Stomach (tissue), 9 donors: ENCODE data around the gene CMTM4. TPM values are rescaled to one million over a fixed set of nuclear protein-coding genes. Genes with fewer than 3 reads are reported as not detected.
A peak's percentile ranks its signal among the peaks of the same experiment; 100 is the strongest.

Experiments
- DNase-seq, 2 donors: peaks; one replicate each; pipeline versions ENCODE4 v3.0.0 to v3.0.0-alpha.2; 2013 to 2019
- H3K27ac ChIP-seq, 5 donors: fragments of 200-600 bp in 4 of 5; sonication (generic) in 4 of 5; one replicate each; pipeline ENCODE4 v1.5.1; 2013 to 2019; ENCODE audit warnings: mild to moderate bottlenecking in 1 of 5, moderate library complexity in 1 of 5
- H3K27me3 ChIP-seq, 3 donors: fragments of 200-600 bp; sonication (generic); one replicate each; pipeline ENCODE4 v1.5.1; 2017 to 2019; ENCODE audit warnings: mixed run types in 1 of 3
- H3K36me3 ChIP-seq, 4 donors: fragments of 200-600 bp; sonication (generic); 1 replicate in 3 of 4; 2 replicates in 1 of 4; pipeline ENCODE4 v1.5.1; 2016 to 2019
- H3K4me1 ChIP-seq, 4 donors: fragments of 200-600 bp; sonication (generic); one replicate each; pipeline ENCODE4 v1.5.1; 2016 to 2019
- H3K4me3 ChIP-seq, 4 donors: fragments of 200-600 bp; sonication (generic) in 3 of 4; one replicate each; pipeline ENCODE4 v1.5.1; 2016 to 2019; ENCODE audit warnings: mild to moderate bottlenecking in 1 of 4
- H3K9me3 ChIP-seq, 4 donors: fragments of 200-600 bp; sonication (generic); one replicate each; pipeline ENCODE4 v1.5.1; 2016 to 2019
- EP300 ChIP-seq: sonication (generic); formaldehyde crosslinking; IDR thresholded peaks from one replicate; pipeline ENCODE4 v1.6.1; 2017; ENCODE audit warnings: antibody characterized with exemption
- POLR2A ChIP-seq, 4 donors: fragments of 450-650 bp; IDR thresholded peaks; one replicate each; pipeline ENCODE4 v1.6.1; 2016; ENCODE audit warnings: antibody characterized with exemption in 4 of 4, control low read depth in 2 of 4, mild to moderate bottlenecking in 1 of 4, moderate library complexity in 1 of 4
- POLR2AphosphoS5 ChIP-seq, 3 donors: sonication (generic); formaldehyde crosslinking; IDR thresholded peaks; one replicate each; pipeline ENCODE4 v1.6.1; 2016; ENCODE audit warnings: antibody characterized with exemption in 3 of 3
- WGBS, 5 donors: extraction: QIAGEN DNeasy Blood & Tissue Kit in 3 of 5; methylation state at CpG; one replicate each; pipeline versions ENCODE4 v1.1.5 to v1.1.7; 2013 to 2018; 5-methylcytosine and 5-hydroxymethylcytosine counted together
- intact Hi-C: fragments of 100-400 bp; cut with DNase I; formaldehyde crosslinking; loops from one replicate; pipeline ENCODE4 v1.15.1; 2023; ENCODE audit warnings: low total_unique reads
- polyA plus RNA-seq, 3 donors: library from polyadenylated mRNA; stranded (reverse); fragments of 200-250 nt; gene quantifications; one replicate each; pipeline ENCODE4 v1.2.3, GENCODE V29; 2013
- total RNA-seq, 5 donors: library from RNA; depleted of rRNA; stranded (reverse); fragments of >200 nt; gene quantifications; one replicate each; pipeline versions ENCODE4 v1.1.0 to v1.2.3, GENCODE V29; 2014 to 2016
- TF ChIP-seq, protein P1 (sequence below), 7 experiments: fragments of 450-650 bp in 4 of 7; fragments of 200-600 bp in 3 of 7; sonication (generic) in 3 of 7; IDR thresholded peaks; one replicate each; pipeline ENCODE4 v1.5.1; 2016 to 2019; ENCODE audit warnings: antibody characterized with exemption in 7 of 7, control low read depth in 2 of 7, mild to moderate bottlenecking in 1 of 7
- donor health status: healthy with polysubstance abuse.
- donor health status: Bipolar disorder and iron deficiency.
- donor health status: healthy.

Gene CMTM4
- total and polyA plus RNA-seq, 8 donors, result 10.5 to 244 (median 42.1) TPM

DNA sequence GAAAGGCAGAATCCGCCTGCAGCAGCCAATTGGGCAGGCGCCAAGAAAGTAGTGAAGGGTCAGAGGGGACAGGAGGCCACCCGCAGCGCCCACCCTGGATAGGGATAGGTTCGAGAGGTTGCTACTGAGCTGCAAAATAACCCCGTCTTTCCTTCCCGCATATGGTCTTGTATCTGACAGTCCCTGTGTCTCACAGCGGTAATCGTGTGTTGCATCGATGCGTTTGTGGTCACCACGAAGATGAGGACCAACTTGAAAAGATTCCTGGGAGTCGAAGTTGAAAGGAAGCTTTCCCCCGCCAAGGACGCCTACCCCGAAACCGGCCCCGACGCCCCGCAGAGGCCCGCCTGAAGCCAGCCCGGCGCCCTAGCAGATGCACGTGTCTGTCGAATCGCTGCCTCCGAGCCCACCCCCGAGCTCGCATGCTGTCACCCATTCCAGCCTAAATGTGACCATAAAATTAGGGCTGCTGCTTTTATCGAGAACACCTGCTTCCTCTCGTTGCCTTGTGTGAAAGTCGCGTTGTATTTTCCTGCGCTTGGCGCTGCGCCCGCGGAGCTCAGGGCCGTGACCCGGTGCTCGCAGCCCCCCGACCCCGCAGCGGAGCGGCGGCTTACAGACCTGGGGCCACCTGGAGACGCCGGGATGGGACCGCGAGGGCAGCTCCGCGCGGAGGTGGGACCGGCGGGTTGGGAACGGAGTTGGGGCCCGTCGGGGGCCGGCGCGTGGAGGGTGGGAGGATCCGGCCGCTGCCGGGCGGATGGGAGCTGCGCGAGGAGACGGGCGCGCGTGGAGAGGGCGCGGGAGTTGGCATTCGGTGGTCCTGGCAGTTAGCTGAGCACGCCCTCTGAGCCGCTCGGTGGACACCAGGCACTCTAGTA lies 117.7 kb downstream of the CMTM4 start, which contains the start of gene CMTM2:
CMTM2 (plus strand) TSS at position 813 of the 881 bp plus-strand sequence. CDS start 145 bp downstream, outside the sequence.
- Histone ChIP-seq H3K36me3 (no peaks in the 10 kb centered on the region), H3K27me3 (peaks cover 0 to 24% (median 7%) of the 10 kb centered on the region in 3 donors), H3K27ac (no peak within 1 kb of the TSS), H3K4me3 (peak within 1 kb of the TSS; percentile 32 to 46 (median 34)), H3K9me3 (no peaks in the 10 kb centered on the region), H3K4me1 (peaks cover 0 to 17% (median 9%) of the 10 kb centered on the region in 4 donors)
- no peak for TF ChIP-seq POLR2A (IDR thresholded peaks at IDR 0.05)
- TF ChIP-seq, protein P1, sequence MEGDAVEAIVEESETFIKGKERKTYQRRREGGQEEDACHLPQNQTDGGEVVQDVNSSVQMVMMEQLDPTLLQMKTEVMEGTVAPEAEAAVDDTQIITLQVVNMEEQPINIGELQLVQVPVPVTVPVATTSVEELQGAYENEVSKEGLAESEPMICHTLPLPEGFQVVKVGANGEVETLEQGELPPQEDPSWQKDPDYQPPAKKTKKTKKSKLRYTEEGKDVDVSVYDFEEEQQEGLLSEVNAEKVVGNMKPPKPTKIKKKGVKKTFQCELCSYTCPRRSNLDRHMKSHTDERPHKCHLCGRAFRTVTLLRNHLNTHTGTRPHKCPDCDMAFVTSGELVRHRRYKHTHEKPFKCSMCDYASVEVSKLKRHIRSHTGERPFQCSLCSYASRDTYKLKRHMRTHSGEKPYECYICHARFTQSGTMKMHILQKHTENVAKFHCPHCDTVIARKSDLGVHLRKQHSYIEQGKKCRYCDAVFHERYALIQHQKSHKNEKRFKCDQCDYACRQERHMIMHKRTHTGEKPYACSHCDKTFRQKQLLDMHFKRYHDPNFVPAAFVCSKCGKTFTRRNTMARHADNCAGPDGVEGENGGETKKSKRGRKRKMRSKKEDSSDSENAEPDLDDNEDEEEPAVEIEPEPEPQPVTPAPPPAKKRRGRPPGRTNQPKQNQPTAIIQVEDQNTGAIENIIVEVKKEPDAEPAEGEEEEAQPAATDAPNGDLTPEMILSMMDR (IDR thresholded peaks at IDR 0.05), result no peak
- no peak for TF ChIP-seq POLR2AphosphoS5 (IDR thresholded peaks at IDR 0.05)
- no peak for TF ChIP-seq EP300
- peak in 1 of 2 donors; percentile 58 for DNase-seq
- WGBS, 5 donors, result 24 to 38% (median 27%) methylated on average over 50 to 77 of the region's 77 CpGs
- intact Hi-C loops, result no loop called here

DNA sequence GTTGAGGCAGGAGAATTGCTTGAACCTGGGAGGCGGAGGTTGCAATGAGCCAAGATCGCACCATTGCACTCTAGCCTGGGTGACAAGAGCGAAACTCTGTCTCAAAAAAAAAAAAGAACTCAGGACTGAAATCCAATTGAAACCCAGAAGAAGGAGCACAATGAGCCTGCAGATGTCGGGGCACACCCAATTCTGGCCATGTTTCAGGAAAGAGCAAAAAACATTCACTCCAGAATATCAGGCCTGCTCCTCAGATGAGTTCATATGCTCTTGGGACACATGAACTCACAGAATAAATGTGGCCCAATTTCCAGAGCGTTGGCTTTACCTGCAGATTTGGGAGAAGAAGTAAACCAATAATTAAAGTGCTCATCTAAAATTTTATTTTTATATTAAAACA lies 120.2 kb downstream of the CMTM4 start:
- H3K27me3 ChIP-seq, result peaks cover 0 to 24% (median 7%) of the 10 kb centered on the region in 3 donors
- H3K36me3 ChIP-seq, result no peaks in the 10 kb centered on the region
- intact Hi-C loops, result no loop called here
- TF ChIP-seq POLR2A (IDR thresholded peaks at IDR 0.05), result no peak
- TF ChIP-seq, protein P1 (IDR thresholded peaks at IDR 0.05), result no peak
- TF ChIP-seq EP300, result no peak
- TF ChIP-seq POLR2AphosphoS5 (IDR thresholded peaks at IDR 0.05), result no peak
- H3K9me3 ChIP-seq, result no peaks in the 10 kb centered on the region
- DNase-seq, result no peak
- no peak overlapping the region for H3K4me3 ChIP-seq
- no peak overlapping the region for H3K27ac ChIP-seq
- WGBS, 5 donors, result 85 to 95% (median 90%) methylated on average over 5 of the region's 5 CpGs
- peaks cover 0 to 17% (median 9%) of the 10 kb centered on the region in 4 donors for H3K4me1 ChIP-seq

DNA sequence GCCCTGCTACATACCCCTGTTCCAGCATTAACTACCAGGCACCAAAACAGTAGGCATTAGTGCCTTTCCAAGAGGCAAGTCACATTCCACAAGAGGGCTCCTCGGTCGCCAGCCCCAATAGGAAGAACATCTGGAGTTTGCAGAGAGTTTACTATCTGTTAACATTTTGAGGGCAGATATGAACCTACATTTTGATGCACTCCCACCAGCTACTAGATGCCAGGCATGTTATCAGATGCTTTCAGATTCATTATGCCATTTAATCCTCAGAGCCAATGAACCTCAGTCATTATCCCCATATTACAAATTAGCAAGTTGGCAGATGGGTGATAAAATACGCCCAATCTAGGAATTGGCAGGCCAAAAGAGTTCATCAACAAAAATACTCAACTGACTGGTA lies 121.5 kb downstream of the CMTM4 start:
- H3K9me3 ChIP-seq, result no peaks in the 10 kb centered on the region
- no peak overlapping the region for H3K4me3 ChIP-seq
- no peak for DNase-seq
- peaks cover 0 to 22% (median 7%) of the 10 kb centered on the region in 3 donors for H3K27me3 ChIP-seq
- TF ChIP-seq, protein P1 (IDR thresholded peaks at IDR 0.05), result no peak
- TF ChIP-seq POLR2AphosphoS5 (IDR thresholded peaks at IDR 0.05), result no peak
- TF ChIP-seq EP300, result no peak
- TF ChIP-seq POLR2A (IDR thresholded peaks at IDR 0.05), result no peak
- intact Hi-C loops, result no loop called here
- peaks cover 0 to 22% (median 9%) of the 10 kb centered on the region in 4 donors for H3K4me1 ChIP-seq
- no peak overlapping the region for H3K27ac ChIP-seq
- 98 to 100% (median 99%) methylated on average over 3 of the region's 3 CpGs for WGBS, 5 donors
- no peaks in the 10 kb centered on the region for H3K36me3 ChIP-seq

DNA sequence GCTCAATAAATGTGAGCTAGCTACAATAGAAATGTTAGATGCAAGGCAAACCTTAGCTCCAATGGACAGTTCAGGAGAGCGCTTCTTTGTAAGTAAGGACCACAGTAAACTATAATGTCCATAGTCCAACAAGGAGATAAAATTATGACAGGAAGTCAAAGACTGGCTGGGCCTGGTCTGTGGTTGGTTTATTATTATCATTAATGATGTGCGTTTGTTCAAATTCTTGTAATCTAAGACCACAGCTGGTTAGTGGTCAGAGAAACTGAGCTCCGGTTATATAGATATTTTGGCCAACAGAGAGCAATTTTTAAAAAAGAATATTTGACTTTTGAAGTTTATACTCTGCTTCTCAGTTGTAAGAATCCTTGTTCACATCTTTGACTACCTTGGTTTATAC lies 122.0 kb downstream of the CMTM4 start:
- intact Hi-C loops, result no loop called here
- TF ChIP-seq POLR2A (IDR thresholded peaks at IDR 0.05), result no peak
- TF ChIP-seq, protein P1 (IDR thresholded peaks at IDR 0.05), result no peak
- no peak for TF ChIP-seq POLR2AphosphoS5 (IDR thresholded peaks at IDR 0.05)
- no peak for TF ChIP-seq EP300

More for the DNA sequence above, 122.0 kb downstream of the CMTM4 start:
- Histone ChIP-seq H3K4me1 (peaks cover 0 to 27% (median 9%) of the 10 kb centered on the region in 4 donors), H3K4me3 (no peak overlapping the region), H3K27me3 (peaks cover 0 to 17% (median 7%) of the 10 kb centered on the region in 3 donors), H3K9me3 (no peaks in the 10 kb centered on the region), H3K36me3 (no peaks in the 10 kb centered on the region), H3K27ac (no peak overlapping the region)
- WGBS, 5 donors, result 85 to 93% (median 90%) methylated on average over 3 of the region's 3 CpGs
- DNase-seq, result no peak
